ENCODE data around the gene ASTN2. TPM values are rescaled to one million over a fixed set of nuclear protein-coding genes. Genes with fewer than 3 reads are reported as not detected.

ASTN2 gene
- total RNA-seq, 5 donors from 2014 or later (not counting 1 experiment from before 2014, with no cell fraction given), result 3.7 to 4.8 (median 4.4) TPM

DNA sequence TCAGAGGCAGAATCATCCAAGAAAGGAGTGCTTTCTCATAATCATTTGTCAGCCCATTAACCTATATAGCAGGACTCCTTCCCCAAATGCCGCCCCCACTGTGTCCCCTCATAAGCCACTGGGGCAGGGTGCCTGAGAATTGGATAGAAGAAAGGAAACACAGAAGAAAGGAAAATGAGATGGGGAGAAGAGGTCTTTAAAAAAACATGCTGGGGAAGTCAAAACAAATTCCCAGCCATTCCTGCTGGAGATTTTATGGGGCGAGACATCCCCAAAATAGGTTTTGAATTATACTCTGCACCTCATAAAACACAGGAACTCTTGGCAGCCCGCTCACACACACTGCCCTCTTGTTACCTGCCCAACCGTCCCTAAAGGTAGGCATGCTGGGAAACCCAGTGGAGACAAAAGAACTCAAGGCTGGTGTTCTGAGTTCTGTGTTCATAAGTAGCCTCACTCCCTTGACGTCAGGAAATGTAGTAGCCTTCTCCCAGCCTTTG is 19.7 kb downstream of the ASTN2 start:
- no peaks in the 10 kb centered on the region for H3K36me3 Mint-ChIP-seq
- ChIA-PET POLR2A (no interaction called here), CTCF (no interaction called here)
- DNase-seq, result no peak
- no peak overlapping the region for H3K4me3 ChIP-seq (ENCODE audit: control insufficient read depth in 1 of 2, extremely low read depth in 1 of 2, low read length in 1 of 2)
- H3K27me3 Mint-ChIP-seq, result peaks cover 0 to 2% of the 10 kb centered on the region in 2 donors
- no peak for ATAC-seq (replicated peaks in 1 of 4)
- H3K36me3 ChIP-seq (ENCODE audit: control insufficient read depth in 2 of 2, extremely low read depth in 1 of 2, insufficient read depth in 1 of 2, low read length in 1 of 2), result no peaks in the 10 kb centered on the region
- H3K4me3 Mint-ChIP-seq, result no peak overlapping the region
- H3K27ac Mint-ChIP-seq, result no peak overlapping the region
- H3K9me3 Mint-ChIP-seq, result peaks cover 0 to 11% (median 3%) of the 10 kb centered on the region in 3 donors
- no peaks in the 10 kb centered on the region for H3K4me1 Mint-ChIP-seq
- no peak overlapping the region for H3K27ac ChIP-seq (ENCODE audit: low read length)
- H3K4me1 ChIP-seq (ENCODE audit: control insufficient read depth in 1 of 2, extremely low read depth in 1 of 2, insufficient read depth in 2 of 2, low read length in 2 of 2), result no peaks in the 10 kb centered on the region
- no peaks in the 10 kb centered on the region for H3K27me3 ChIP-seq (replicated peaks in 1 of 2; ENCODE audit: control insufficient read depth in 2 of 2, extremely low read depth in 1 of 2, insufficient read depth in 2 of 2, low read length in 1 of 2)
- 69% methylated on average over 2 of the region's 5 CpGs for WGBS (ENCODE audit: insufficient coverage)
- H3K9me3 ChIP-seq, result no peaks in the 10 kb centered on the region

DNA sequence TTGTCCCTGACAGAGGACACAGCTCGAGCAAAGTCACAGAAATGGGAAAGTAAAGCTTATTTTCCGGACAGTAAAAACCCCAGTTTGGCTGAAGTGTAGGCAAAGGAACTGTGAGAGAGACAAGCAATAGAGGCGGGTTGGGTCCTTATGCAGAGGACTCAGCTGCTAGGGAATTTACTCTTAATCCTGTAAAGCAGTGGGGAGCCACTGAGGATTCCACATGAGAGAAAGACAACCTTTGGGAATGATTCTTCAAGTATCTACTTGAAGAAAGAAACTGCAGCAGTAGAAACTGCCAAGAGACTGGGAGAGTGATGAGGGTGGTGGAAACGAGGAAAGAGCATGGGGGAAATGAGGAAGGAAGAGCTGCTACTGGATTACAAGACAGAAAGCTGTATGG is 20.2 kb downstream of the ASTN2 start:
- Mint-ChIP-seq H3K9me3 (peaks cover 0 to 9% (median 3%) of the 10 kb centered on the region in 3 donors), H3K36me3 (no peaks in the 10 kb centered on the region), H3K4me3 (no peak overlapping the region), H3K27ac (no peak overlapping the region), H3K4me1 (no peaks in the 10 kb centered on the region), H3K27me3 (peaks cover 0 to 2% of the 10 kb centered on the region in 2 donors)
- ATAC-seq (replicated peaks in 1 of 4) (no peak), DNase-seq (no peak)
- WGBS (ENCODE audit: insufficient coverage), result 70% methylated on average over 3 of the region's 4 CpGs
- H3K27ac ChIP-seq (ENCODE audit: low read length), result no peak overlapping the region
- CTCF ChIA-PET, result no interaction called here
- no peaks in the 10 kb centered on the region for H3K36me3 ChIP-seq (ENCODE audit: control insufficient read depth in 2 of 2, extremely low read depth in 1 of 2, insufficient read depth in 1 of 2, low read length in 1 of 2)
- H3K27me3 ChIP-seq (replicated peaks in 1 of 2; ENCODE audit: control insufficient read depth in 2 of 2, extremely low read depth in 1 of 2, insufficient read depth in 2 of 2, low read length in 1 of 2), result no peaks in the 10 kb centered on the region
- H3K4me1 ChIP-seq (ENCODE audit: control insufficient read depth in 1 of 2, extremely low read depth in 1 of 2, insufficient read depth in 2 of 2, low read length in 2 of 2), result no peaks in the 10 kb centered on the region
- H3K9me3 ChIP-seq, result no peaks in the 10 kb centered on the region
- H3K4me3 ChIP-seq (ENCODE audit: control insufficient read depth in 1 of 2, extremely low read depth in 1 of 2, low read length in 1 of 2), result no peak overlapping the region
- POLR2A ChIA-PET, result no interaction called here

DNA sequence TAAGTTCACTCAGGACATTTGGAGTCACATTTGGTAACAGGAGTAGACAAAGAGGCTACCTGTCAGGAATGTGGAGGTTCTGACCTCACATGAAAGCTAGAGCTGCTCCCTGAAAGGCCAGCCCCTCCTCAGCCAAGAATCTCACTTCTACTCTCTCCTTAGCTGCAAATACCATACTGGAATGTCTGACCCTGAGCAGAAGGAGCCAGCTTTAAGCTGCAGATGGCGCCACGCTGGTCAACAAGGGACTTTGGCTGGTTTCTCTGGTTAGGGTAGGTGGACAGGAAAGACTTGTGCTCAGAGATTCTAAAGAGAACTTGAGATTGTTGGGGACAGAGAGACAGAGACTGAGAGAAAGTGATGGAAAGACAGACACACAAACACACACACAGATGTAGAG is 21.9 kb downstream of the ASTN2 start:
- H3K4me3 ChIP-seq (ENCODE audit: control insufficient read depth in 1 of 2, extremely low read depth in 1 of 2, low read length in 1 of 2), result no peak overlapping the region
- H3K4me1 ChIP-seq (ENCODE audit: control insufficient read depth in 1 of 2, extremely low read depth in 1 of 2, insufficient read depth in 2 of 2, low read length in 2 of 2), result no peaks in the 10 kb centered on the region
- no peak overlapping the region for H3K27ac Mint-ChIP-seq
- H3K4me1 Mint-ChIP-seq, result no peaks in the 10 kb centered on the region
- H3K27ac ChIP-seq (ENCODE audit: low read length), result no peak overlapping the region
- DNase-seq (no peak), ATAC-seq (replicated peaks in 1 of 4) (no peak)
- WGBS (ENCODE audit: insufficient coverage), result no CpG with 5 or more reads among the region's 2 CpGs
- H3K9me3 Mint-ChIP-seq, result peaks cover 3 to 9% (median 4%) of the 10 kb centered on the region in 3 donors
- H3K27me3 ChIP-seq (replicated peaks in 1 of 2; ENCODE audit: control insufficient read depth in 2 of 2, extremely low read depth in 1 of 2, insufficient read depth in 2 of 2, low read length in 1 of 2), result no peaks in the 10 kb centered on the region
- no peaks in the 10 kb centered on the region for H3K9me3 ChIP-seq
- no peak overlapping the region for H3K4me3 Mint-ChIP-seq
- no peaks in the 10 kb centered on the region for H3K36me3 Mint-ChIP-seq
- CTCF ChIA-PET, result no interaction called here
- no peaks in the 10 kb centered on the region for H3K36me3 ChIP-seq (ENCODE audit: control insufficient read depth in 2 of 2, extremely low read depth in 1 of 2, insufficient read depth in 1 of 2, low read length in 1 of 2)
- no peaks in the 10 kb centered on the region for H3K27me3 Mint-ChIP-seq
- POLR2A ChIA-PET, result no interaction called here

DNA sequence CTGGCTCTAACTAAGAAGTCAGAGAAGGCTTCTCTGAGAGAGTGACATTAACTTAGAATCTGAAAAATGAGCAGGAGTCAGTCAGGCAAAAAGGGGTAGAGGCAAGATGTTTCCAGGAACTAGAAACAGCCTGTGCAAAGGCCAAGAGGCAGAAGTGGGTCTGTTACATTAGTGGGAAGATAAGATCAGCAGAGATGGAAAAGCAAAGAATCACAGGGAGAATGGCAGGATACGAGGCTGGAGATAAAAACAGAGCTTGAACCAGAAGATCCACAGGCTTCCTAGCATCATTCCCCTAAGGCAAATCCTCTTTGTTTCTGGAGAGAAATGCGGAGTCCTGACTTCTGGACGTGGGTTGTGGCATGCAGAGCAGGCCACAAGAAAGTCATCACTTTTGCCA is 27.4 kb downstream of the ASTN2 start:
- Mint-ChIP-seq H3K4me3 (no peak overlapping the region), H3K36me3 (no peaks in the 10 kb centered on the region), H3K27ac (no peak overlapping the region), H3K4me1 (no peaks in the 10 kb centered on the region), H3K9me3 (peaks cover 0 to 8% (median 5%) of the 10 kb centered on the region in 3 donors), H3K27me3 (no peaks in the 10 kb centered on the region)
- Histone ChIP-seq H3K27me3 (replicated peaks in 1 of 2; ENCODE audit: control insufficient read depth in 2 of 2, extremely low read depth in 1 of 2, insufficient read depth in 2 of 2, low read length in 1 of 2) (no peaks in the 10 kb centered on the region), H3K27ac (ENCODE audit: low read length) (no peak overlapping the region), H3K36me3 (ENCODE audit: control insufficient read depth in 2 of 2, extremely low read depth in 1 of 2, insufficient read depth in 1 of 2, low read length in 1 of 2) (no peaks in the 10 kb centered on the region), H3K4me1 (ENCODE audit: control insufficient read depth in 1 of 2, extremely low read depth in 1 of 2, insufficient read depth in 2 of 2, low read length in 2 of 2) (no peaks in the 10 kb centered on the region), H3K4me3 (ENCODE audit: control insufficient read depth in 1 of 2, extremely low read depth in 1 of 2, low read length in 1 of 2) (no peak overlapping the region), H3K9me3 (no peaks in the 10 kb centered on the region)
- ChIA-PET CTCF (no interaction called here), POLR2A (no interaction called here)
- WGBS (ENCODE audit: insufficient coverage), result no CpG with 5 or more reads among the region's 3 CpGs
- DNase-seq (no peak), ATAC-seq (replicated peaks in 1 of 4) (no peak)

DNA sequence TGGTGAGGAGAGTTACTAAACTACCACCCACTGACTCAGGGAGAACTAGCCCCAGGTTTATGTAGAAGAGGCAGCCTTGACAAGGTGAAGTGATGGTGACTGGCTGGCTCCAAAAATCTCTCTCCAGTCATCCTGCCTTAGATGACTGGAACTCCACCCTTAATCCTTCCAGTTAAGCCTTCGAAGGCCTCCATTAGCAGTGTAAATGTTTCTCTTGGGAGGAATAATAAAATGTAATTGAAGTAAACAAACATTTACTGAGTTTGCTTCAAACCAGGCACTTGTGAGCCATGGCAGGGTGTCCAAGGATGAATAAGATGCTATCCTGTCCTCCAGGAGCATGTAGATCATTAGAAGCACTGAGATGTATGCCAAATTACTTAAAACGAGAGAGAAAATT is 35.5 kb downstream of the ASTN2 start:
- ChIA-PET POLR2A (no interaction called here), CTCF (no interaction called here)
- DNase-seq, result no peak
- Mint-ChIP-seq H3K4me1 (no peaks in the 10 kb centered on the region), H3K27ac (no peak overlapping the region), H3K27me3 (peaks cover 0 to 5% of the 10 kb centered on the region in 2 donors), H3K36me3 (no peaks in the 10 kb centered on the region), H3K9me3 (peaks cover 3 to 14% (median 12%) of the 10 kb centered on the region in 3 donors), H3K4me3 (no peak overlapping the region)
- H3K4me1 ChIP-seq (ENCODE audit: control insufficient read depth in 1 of 2, extremely low read depth in 1 of 2, insufficient read depth in 2 of 2, low read length in 2 of 2), result no peaks in the 10 kb centered on the region
- H3K36me3 ChIP-seq (ENCODE audit: control insufficient read depth in 2 of 2, extremely low read depth in 1 of 2, insufficient read depth in 1 of 2, low read length in 1 of 2), result no peaks in the 10 kb centered on the region
- no peak overlapping the region for H3K27ac ChIP-seq (ENCODE audit: low read length)
- WGBS (ENCODE audit: insufficient coverage), result no CpG with 5 or more reads among the region's 2 CpGs
- H3K27me3 ChIP-seq (replicated peaks in 1 of 2; ENCODE audit: control insufficient read depth in 2 of 2, extremely low read depth in 1 of 2, insufficient read depth in 2 of 2, low read length in 1 of 2), result no peaks in the 10 kb centered on the region
- no peak overlapping the region for H3K4me3 ChIP-seq (ENCODE audit: control insufficient read depth in 1 of 2, extremely low read depth in 1 of 2, low read length in 1 of 2)
- H3K9me3 ChIP-seq, result no peaks in the 10 kb centered on the region
- no peak for ATAC-seq (replicated peaks in 1 of 4)

DNA sequence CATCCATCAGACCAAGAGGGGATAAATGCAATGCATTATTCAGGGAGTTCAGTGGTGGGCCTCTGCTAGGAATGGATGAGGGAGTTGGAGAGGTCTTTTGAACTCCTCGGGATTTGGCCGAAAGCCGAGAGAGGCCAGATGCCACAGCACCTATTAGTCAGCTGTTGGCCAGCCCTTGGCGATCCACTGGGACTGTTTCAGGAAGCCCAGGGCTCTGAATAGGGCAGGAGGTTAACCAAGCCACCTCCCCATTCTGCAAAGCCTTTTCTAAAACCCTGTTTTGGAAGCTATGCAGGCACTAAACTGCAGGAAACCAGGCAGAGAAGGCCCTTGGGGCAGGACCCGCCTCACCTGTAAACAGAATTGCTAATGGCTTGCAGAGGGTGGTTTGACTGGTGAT is 37.8 kb downstream of the ASTN2 start:
- no peak overlapping the region for H3K27ac Mint-ChIP-seq
- CTCF ChIA-PET, result no interaction called here
- H3K4me1 ChIP-seq (ENCODE audit: control insufficient read depth in 1 of 2, extremely low read depth in 1 of 2, insufficient read depth in 2 of 2, low read length in 2 of 2), result no peaks in the 10 kb centered on the region
- no peak overlapping the region for H3K4me3 Mint-ChIP-seq
- no peak overlapping the region for H3K27ac ChIP-seq (ENCODE audit: low read length)
- POLR2A ChIA-PET, result no interaction called here
- H3K36me3 Mint-ChIP-seq, result no peaks in the 10 kb centered on the region
- H3K27me3 Mint-ChIP-seq, result peaks cover 0 to 8% of the 10 kb centered on the region in 2 donors
- no peaks in the 10 kb centered on the region for H3K9me3 ChIP-seq
- no peaks in the 10 kb centered on the region for H3K36me3 ChIP-seq (ENCODE audit: control insufficient read depth in 2 of 2, extremely low read depth in 1 of 2, insufficient read depth in 1 of 2, low read length in 1 of 2)
- H3K27me3 ChIP-seq (replicated peaks in 1 of 2; ENCODE audit: control insufficient read depth in 2 of 2, extremely low read depth in 1 of 2, insufficient read depth in 2 of 2, low read length in 1 of 2), result no peaks in the 10 kb centered on the region
- no peak for DNase-seq
- no peaks in the 10 kb centered on the region for H3K4me1 Mint-ChIP-seq
- no peak overlapping the region for H3K4me3 ChIP-seq (ENCODE audit: control insufficient read depth in 1 of 2, extremely low read depth in 1 of 2, low read length in 1 of 2)
- peaks cover 4 to 19% (median 18%) of the 10 kb centered on the region in 3 donors for H3K9me3 Mint-ChIP-seq
- 80% methylated on average over 4 of the region's 5 CpGs for WGBS (ENCODE audit: insufficient coverage)
- ATAC-seq (replicated peaks in 1 of 4), result no peak

DNA sequence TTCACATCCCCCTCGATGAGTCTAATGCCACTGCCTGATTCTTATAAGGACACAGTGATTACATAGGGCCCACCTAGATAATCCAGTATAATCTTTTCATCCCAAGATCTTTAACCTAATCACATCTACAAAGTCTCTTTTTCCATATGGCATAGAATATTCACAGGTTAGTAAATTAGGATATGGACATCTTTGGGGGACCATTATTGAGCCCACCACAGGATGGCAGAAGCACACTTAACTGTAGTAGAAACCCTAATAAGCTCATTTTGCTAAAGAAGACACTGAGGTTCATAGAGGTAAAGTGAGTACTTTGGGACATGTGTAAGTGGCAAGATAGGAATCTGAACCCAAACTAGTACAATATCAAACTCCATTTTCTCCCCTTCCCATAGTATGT is 38.9 kb downstream of the ASTN2 start:
- Histone ChIP-seq H3K4me3 (ENCODE audit: control insufficient read depth in 1 of 2, extremely low read depth in 1 of 2, low read length in 1 of 2) (no peak overlapping the region), H3K4me1 (ENCODE audit: control insufficient read depth in 1 of 2, extremely low read depth in 1 of 2, insufficient read depth in 2 of 2, low read length in 2 of 2) (no peaks in the 10 kb centered on the region), H3K27ac (ENCODE audit: low read length) (no peak overlapping the region), H3K36me3 (ENCODE audit: control insufficient read depth in 2 of 2, extremely low read depth in 1 of 2, insufficient read depth in 1 of 2, low read length in 1 of 2) (no peaks in the 10 kb centered on the region), H3K27me3 (replicated peaks in 1 of 2; ENCODE audit: control insufficient read depth in 2 of 2, extremely low read depth in 1 of 2, insufficient read depth in 2 of 2, low read length in 1 of 2) (no peaks in the 10 kb centered on the region), H3K9me3 (no peaks in the 10 kb centered on the region)
- H3K36me3 Mint-ChIP-seq, result no peaks in the 10 kb centered on the region
- H3K4me1 Mint-ChIP-seq, result no peaks in the 10 kb centered on the region
- H3K4me3 Mint-ChIP-seq, result no peak overlapping the region
- H3K27me3 Mint-ChIP-seq, result peaks cover 0 to 8% of the 10 kb centered on the region in 2 donors
- no peak overlapping the region for H3K27ac Mint-ChIP-seq
- DNase-seq (no peak), ATAC-seq (replicated peaks in 1 of 4) (no peak)
- POLR2A ChIA-PET, result no interaction called here
- CTCF ChIA-PET, result no interaction called here
- H3K9me3 Mint-ChIP-seq, result peaks cover 4 to 18% (median 14%) of the 10 kb centered on the region in 3 donors
- no CpG with 5 or more reads among the region's 1 CpG for WGBS (ENCODE audit: insufficient coverage)
